WTC11 (cell line): ENCODE measurements around the gene AARS1.
"Not testable (repeated sequence)": the region's sequence is repeated elsewhere in the genome, so short reads cannot be mapped to it uniquely, and the experiment has no call there.

ENCODE experiments used
- CBFB ChIP-seq: sonication (generic); formaldehyde crosslinking; IDR thresholded peaks from 2 replicates; pipeline ENCODE4 v1.8.1; 2022; ENCODE audit warnings: mild to moderate bottlenecking, low read depth, missing genetic modification reagents
- ELF4 ChIP-seq: sonication (generic); formaldehyde crosslinking; IDR thresholded peaks from 2 replicates; pipeline ENCODE4 v1.8.1; 2022; ENCODE audit warnings: low read depth, mild to moderate bottlenecking, moderate library complexity, missing genetic modification reagents
- GABPB1 ChIP-seq: sonication (generic); formaldehyde crosslinking; IDR thresholded peaks from 2 replicates; pipeline ENCODE4 v1.8.1; 2023; ENCODE audit warnings: mild to moderate bottlenecking, missing genetic modification reagents
- GTF2I ChIP-seq: fragments of 250-450 bp; sonication (Bioruptor Pico); conservative IDR thresholded peaks from 2 replicates; pipeline ENCODE4 v1.4.0; 2021; ENCODE audit warnings: mild to moderate bottlenecking
- IRF2 ChIP-seq: sonication (generic); formaldehyde crosslinking; IDR thresholded peaks from 2 replicates; pipeline ENCODE4 v1.8.0; 2022; ENCODE audit warnings: low read depth, missing genetic modification reagents, borderline replicate concordance
- JUN ChIP-seq: sonication (generic); formaldehyde crosslinking; IDR thresholded peaks from 2 replicates; pipeline ENCODE4 v1.8.0; 2023; ENCODE audit warnings: mild to moderate bottlenecking, missing genetic modification reagents
- SP1 ChIP-seq: sonication (generic); formaldehyde crosslinking; conservative IDR thresholded peaks from 2 replicates; pipeline ENCODE4 v1.8.1; 2022; ENCODE audit warnings: missing genetic modification reagents
- TF ChIP-seq, protein P1 (sequence below): fragments of 200-600 bp; IDR thresholded peaks from 2 replicates; pipeline ENCODE4 v1.8.0; 2022; ENCODE audit warnings: antibody characterized with exemption
- TF ChIP-seq, protein P2 (sequence below): sonication (generic); formaldehyde crosslinking; IDR thresholded peaks from 2 replicates; pipeline ENCODE4 v1.8.0; 2022; ENCODE audit warnings: mild to moderate bottlenecking, missing genetic modification reagents
- TF ChIP-seq, protein P3 (sequence below): sonication (generic); formaldehyde crosslinking; IDR thresholded peaks from 2 replicates; pipeline ENCODE4 v1.8.0; 2022; ENCODE audit warnings: mild to moderate bottlenecking, missing genetic modification reagents
- TF ChIP-seq, protein P4 (sequence below): sonication (generic); formaldehyde crosslinking; conservative IDR thresholded peaks from 2 replicates; pipeline ENCODE4 v1.8.1; 2022; ENCODE audit warnings: mild to moderate bottlenecking, missing genetic modification reagents
- TF ChIP-seq, protein P5 (sequence below): sonication (generic); formaldehyde crosslinking; IDR thresholded peaks from 2 replicates; pipeline ENCODE4 v1.8.0; 2022; ENCODE audit warnings: mild to moderate bottlenecking, missing genetic modification reagents

DNA sequence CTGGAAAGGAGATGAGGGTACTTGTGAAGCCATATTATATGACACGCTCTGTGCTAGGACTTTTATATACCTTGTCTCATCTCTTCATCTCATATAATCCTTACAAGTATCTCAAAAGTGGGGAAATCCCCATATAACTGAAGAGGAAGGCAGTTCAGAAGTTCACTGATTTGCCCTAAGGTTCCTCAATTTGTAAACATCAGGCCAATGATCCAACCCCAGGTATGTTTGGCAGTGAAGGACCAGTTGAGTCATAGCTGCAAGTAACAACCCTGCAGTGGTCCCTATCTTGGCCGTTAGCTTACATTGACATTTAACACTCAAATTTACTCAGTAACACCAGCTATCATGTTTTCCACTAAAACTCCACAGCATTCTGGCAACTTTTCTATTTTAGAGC lies 70.7 kb downstream of the AARS1 start:
- TF ChIP-seq, protein P1, sequence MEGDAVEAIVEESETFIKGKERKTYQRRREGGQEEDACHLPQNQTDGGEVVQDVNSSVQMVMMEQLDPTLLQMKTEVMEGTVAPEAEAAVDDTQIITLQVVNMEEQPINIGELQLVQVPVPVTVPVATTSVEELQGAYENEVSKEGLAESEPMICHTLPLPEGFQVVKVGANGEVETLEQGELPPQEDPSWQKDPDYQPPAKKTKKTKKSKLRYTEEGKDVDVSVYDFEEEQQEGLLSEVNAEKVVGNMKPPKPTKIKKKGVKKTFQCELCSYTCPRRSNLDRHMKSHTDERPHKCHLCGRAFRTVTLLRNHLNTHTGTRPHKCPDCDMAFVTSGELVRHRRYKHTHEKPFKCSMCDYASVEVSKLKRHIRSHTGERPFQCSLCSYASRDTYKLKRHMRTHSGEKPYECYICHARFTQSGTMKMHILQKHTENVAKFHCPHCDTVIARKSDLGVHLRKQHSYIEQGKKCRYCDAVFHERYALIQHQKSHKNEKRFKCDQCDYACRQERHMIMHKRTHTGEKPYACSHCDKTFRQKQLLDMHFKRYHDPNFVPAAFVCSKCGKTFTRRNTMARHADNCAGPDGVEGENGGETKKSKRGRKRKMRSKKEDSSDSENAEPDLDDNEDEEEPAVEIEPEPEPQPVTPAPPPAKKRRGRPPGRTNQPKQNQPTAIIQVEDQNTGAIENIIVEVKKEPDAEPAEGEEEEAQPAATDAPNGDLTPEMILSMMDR: not testable (repeated sequence)
- not testable (repeated sequence) for TF ChIP-seq CBFB (CRISPR knock-in tag); GTF2I; JUN (CRISPR knock-in tag); GABPB1 (CRISPR knock-in tag); IRF2 (CRISPR knock-in tag); SP1 (CRISPR knock-in tag); ELF4 (CRISPR knock-in tag)
- TF ChIP-seq, protein P2, sequence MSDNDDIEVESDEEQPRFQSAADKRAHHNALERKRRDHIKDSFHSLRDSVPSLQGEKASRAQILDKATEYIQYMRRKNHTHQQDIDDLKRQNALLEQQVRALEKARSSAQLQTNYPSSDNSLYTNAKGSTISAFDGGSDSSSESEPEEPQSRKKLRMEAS: not testable (repeated sequence)
- TF ChIP-seq, protein P3, sequence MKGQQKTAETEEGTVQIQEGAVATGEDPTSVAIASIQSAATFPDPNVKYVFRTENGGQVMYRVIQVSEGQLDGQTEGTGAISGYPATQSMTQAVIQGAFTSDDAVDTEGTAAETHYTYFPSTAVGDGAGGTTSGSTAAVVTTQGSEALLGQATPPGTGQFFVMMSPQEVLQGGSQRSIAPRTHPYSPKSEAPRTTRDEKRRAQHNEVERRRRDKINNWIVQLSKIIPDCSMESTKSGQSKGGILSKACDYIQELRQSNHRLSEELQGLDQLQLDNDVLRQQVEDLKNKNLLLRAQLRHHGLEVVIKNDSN (CRISPR knock-in tag): not testable (repeated sequence)
- TF ChIP-seq, protein P4, sequence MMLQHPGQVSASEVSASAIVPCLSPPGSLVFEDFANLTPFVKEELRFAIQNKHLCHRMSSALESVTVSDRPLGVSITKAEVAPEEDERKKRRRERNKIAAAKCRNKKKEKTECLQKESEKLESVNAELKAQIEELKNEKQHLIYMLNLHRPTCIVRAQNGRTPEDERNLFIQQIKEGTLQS (CRISPR knock-in tag): not testable (repeated sequence)
- TF ChIP-seq, protein P5, sequence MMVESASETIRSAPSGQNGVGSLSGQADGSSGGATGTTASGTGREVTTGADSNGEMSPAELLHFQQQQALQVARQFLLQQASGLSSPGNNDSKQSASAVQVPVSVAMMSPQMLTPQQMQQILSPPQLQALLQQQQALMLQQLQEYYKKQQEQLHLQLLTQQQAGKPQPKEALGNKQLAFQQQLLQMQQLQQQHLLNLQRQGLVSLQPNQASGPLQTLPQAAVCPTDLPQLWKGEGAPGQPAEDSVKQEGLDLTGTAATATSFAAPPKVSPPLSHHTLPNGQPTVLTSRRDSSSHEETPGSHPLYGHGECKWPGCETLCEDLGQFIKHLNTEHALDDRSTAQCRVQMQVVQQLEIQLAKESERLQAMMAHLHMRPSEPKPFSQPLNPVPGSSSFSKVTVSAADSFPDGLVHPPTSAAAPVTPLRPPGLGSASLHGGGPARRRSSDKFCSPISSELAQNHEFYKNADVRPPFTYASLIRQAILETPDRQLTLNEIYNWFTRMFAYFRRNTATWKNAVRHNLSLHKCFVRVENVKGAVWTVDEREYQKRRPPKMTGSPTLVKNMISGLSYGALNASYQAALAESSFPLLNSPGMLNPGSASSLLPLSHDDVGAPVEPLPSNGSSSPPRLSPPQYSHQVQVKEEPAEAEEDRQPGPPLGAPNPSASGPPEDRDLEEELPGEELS (CRISPR knock-in tag): not testable (repeated sequence)
